ENCODE data around the gene ZNF836. TPM values are rescaled to one million over a fixed set of nuclear protein-coding genes. Genes with fewer than 3 reads are reported as not detected.

ZNF836 gene
- total RNA-seq, 1 experiment from 2014 or later = 4.6 TPM

- in situ Hi-C loops (cut with HindIII; ENCODE audit: low pct_unique_long_range_greater_than_20kb, low sequenced_read_pairs) = no loop called here
- peak; percentile 37 for DNase-seq (ENCODE audit: low read depth, low spot score)
Measured at GRCh38 chr19:52138278-52138982, 33.0 kb downstream of the ZNF836 start.

GRCh38 chr19:52120286-52120685, 51.1 kb downstream of the ZNF836 start:
- DNase-seq (ENCODE audit: low read depth, low spot score) = no peak
- in situ Hi-C loops (cut with HindIII; ENCODE audit: low pct_unique_long_range_greater_than_20kb, low sequenced_read_pairs) = no loop called here

- in situ Hi-C loops (cut with HindIII; ENCODE audit: low pct_unique_long_range_greater_than_20kb, low sequenced_read_pairs) = no loop called here
Measured at GRCh38 chr19:52115526-52116053, 55.8 kb downstream of the ZNF836 start.

GRCh38 chr19:52114691-52115090, 56.7 kb downstream of the ZNF836 start:
- DNase-seq (ENCODE audit: low read depth, low spot score) = no peak
- in situ Hi-C loops (cut with HindIII; ENCODE audit: low pct_unique_long_range_greater_than_20kb, low sequenced_read_pairs) = no loop called here

More at GRCh38 chr19:52115526-52116053, 55.8 kb downstream of the ZNF836 start:
- no peak for DNase-seq (ENCODE audit: low read depth, low spot score)

- in situ Hi-C loops (cut with HindIII; ENCODE audit: low pct_unique_long_range_greater_than_20kb, low sequenced_read_pairs) = no loop called here
- no peak for DNase-seq (ENCODE audit: low read depth, low spot score)
Measured at GRCh38 chr19:52112624-52113023, 58.8 kb downstream of the ZNF836 start.

GRCh38 chr19:52110780-52111179, 60.6 kb downstream of the ZNF836 start:
- no peak for DNase-seq (ENCODE audit: low read depth, low spot score)
- in situ Hi-C loops (cut with HindIII; ENCODE audit: low pct_unique_long_range_greater_than_20kb, low sequenced_read_pairs) = no loop called here

Small RNA genes lying within 50 kb of the gene (small RNA-seq; reads per million reads assigned to genes)
- gene RPL37P23 = 0 to 0.96 reads per million in 2 experiments

Other genes starting within 250 kb of the ZNF836 start
- gene ZNF613, start 244.1 kb downstream of the ZNF836 start, total RNA-seq (2014; rRNA removed; shearing (Covaris generic)) = 7.3 and 8.1 TPM in 2 replicates
- gene ZNF350, start 184.8 kb downstream of the ZNF836 start, total RNA-seq (2014; rRNA removed; shearing (Covaris generic)) = 6.1 and 9.1 TPM in 2 replicates
- 6.6 and 7.7 TPM in 2 replicates for gene ZNF615, start 163.4 kb downstream of the ZNF836 start, total RNA-seq (2014; rRNA removed; shearing (Covaris generic))
- 7.7 and 9.0 TPM in 2 replicates for gene ZNF614, start 143.2 kb downstream of the ZNF836 start, total RNA-seq (2014; rRNA removed; shearing (Covaris generic))
- 3.6 and 4.5 TPM in 2 replicates for gene ZNF432, start 122.8 kb downstream of the ZNF836 start, total RNA-seq (2014; rRNA removed; shearing (Covaris generic))
- 10.0 and 10.1 TPM in 2 replicates for gene ZNF841, start 75.9 kb downstream of the ZNF836 start, total RNA-seq (2014; rRNA removed; shearing (Covaris generic))
- gene ZNF616, start 31.7 kb downstream of the ZNF836 start, total RNA-seq (2014; rRNA removed; shearing (Covaris generic)) = 6.3 and 6.5 TPM in 2 replicates
- 110 and 134 TPM in 2 replicates for gene PPP2R1A, start 18.4 kb upstream of the ZNF836 start, total RNA-seq (2014; rRNA removed; shearing (Covaris generic))
- 13.3 and 27.5 TPM in 2 replicates for gene ZNF766, start 98.0 kb upstream of the ZNF836 start, total RNA-seq (2014; rRNA removed; shearing (Covaris generic))
- 17.1 and 17.7 TPM in 2 replicates for gene ZNF480, start 125.5 kb upstream of the ZNF836 start, total RNA-seq (2014; rRNA removed; shearing (Covaris generic))
- 2.2 and 3.2 TPM in 2 replicates for gene ZNF610, start 164.6 kb upstream of the ZNF836 start, total RNA-seq (2014; rRNA removed; shearing (Covaris generic))
- gene ZNF880, start 198.3 kb upstream of the ZNF836 start, total RNA-seq (2014; rRNA removed; shearing (Covaris generic)) = 18.6 and 19.2 TPM in 2 replicates
- gene ZNF528, start 226.2 kb upstream of the ZNF836 start, total RNA-seq (2014; rRNA removed; shearing (Covaris generic)) = 10.4 and 10.7 TPM in 2 replicates